BLaER1 (cell line): Measurements from ENCODE around the gene UQCRHL.

ENCODE experiments used
- H3K27ac ChIP-seq: shearing (Covaris generic); formaldehyde crosslinking; 2 replicates; pipeline ENCODE4 v1.8.1; 2022
- H3K27me3 ChIP-seq: shearing (Covaris generic); formaldehyde crosslinking; 2 replicates; pipeline ENCODE4 v1.8.1; 2022
- H3K36me3 ChIP-seq: shearing (Covaris generic); formaldehyde crosslinking; 2 replicates; pipeline ENCODE4 v1.8.1; 2022
- H3K4me1 ChIP-seq: shearing (Covaris generic); formaldehyde crosslinking; 2 replicates; pipeline ENCODE4 v1.8.1; 2022
- H3K4me2 ChIP-seq: shearing (Covaris generic); formaldehyde crosslinking; 2 replicates; pipeline ENCODE4 v1.8.1; 2022
- H3K4me3 ChIP-seq: shearing (Covaris generic); formaldehyde crosslinking; 2 replicates; pipeline ENCODE4 v1.8.1; 2022
- H3K9ac ChIP-seq: shearing (Covaris generic); formaldehyde crosslinking; 2 replicates; pipeline ENCODE4 v1.8.1; 2022
- H3K9me3 ChIP-seq: shearing (Covaris generic); formaldehyde crosslinking; 2 replicates; pipeline ENCODE4 v1.8.1; 2022
- H4K20me1 ChIP-seq: shearing (Covaris generic); formaldehyde crosslinking; 2 replicates; pipeline ENCODE4 v1.8.1; 2022
- Cebpa-rat ChIP-seq: shearing (Covaris generic); IDR thresholded peaks from 2 replicates; pipeline ENCODE4 v1.8.1; 2022

UQCRHL gene

DNA sequence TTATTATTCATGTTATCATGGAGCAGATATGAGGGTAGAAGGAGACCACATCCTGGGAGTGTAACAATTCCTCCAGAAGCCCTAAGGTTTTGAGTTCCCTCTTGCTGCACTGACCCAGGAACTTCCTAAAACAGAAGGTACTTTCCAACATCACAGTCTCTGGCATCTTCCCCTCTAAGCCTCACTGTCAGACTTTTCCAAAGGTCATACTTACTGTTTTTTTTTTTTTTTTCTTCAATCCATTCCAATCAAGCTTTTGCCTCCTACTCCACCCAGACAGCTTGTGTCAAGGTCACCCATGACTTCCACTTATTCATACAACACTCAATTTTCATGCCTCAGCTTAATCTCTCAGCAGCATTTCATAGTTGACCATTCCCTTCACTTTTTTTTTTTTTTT, 18.4 kb upstream of the UQCRHL start:
- H3K9me3 ChIP-seq, result no peaks in the 10 kb centered on the region
- no peaks in the 10 kb centered on the region for H4K20me1 ChIP-seq
- no peaks in the 10 kb centered on the region for H3K27me3 ChIP-seq
- H3K36me3 ChIP-seq, result no peaks in the 10 kb centered on the region
- peak overlapping the region; percentile 54 for H3K4me2 ChIP-seq
- H3K4me3 ChIP-seq, result no peak overlapping the region
- H3K27ac ChIP-seq, result no peak overlapping the region
- H3K4me1 ChIP-seq, result peaks cover 44% of the 10 kb centered on the region
- no peak overlapping the region for H3K9ac ChIP-seq
- no peak for TF ChIP-seq Cebpa-rat

DNA sequence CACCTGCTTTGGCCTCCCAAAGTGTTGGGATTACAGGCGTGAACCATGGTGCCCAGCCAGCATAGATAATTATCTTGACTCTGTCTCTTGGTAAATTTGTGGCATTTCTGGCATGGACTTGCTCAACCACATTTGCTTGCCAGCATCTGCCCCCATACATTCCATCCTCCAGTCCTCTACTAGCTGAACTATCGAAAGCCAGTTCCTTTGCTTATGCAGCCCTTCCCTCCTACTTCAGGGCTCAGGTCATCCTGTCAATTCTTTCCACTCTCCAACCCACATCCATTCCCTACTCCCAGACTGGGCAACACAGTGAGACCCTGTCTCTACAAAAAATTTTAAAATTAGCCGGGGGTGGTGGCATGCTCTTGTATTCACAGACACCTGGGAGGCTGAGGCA, 13.0 kb upstream of the UQCRHL start:
- no peaks in the 10 kb centered on the region for H3K9me3 ChIP-seq
- H3K4me2 ChIP-seq, result no peak overlapping the region
- H3K36me3 ChIP-seq, result no peaks in the 10 kb centered on the region
- no peak overlapping the region for H3K27ac ChIP-seq
- no peaks in the 10 kb centered on the region for H4K20me1 ChIP-seq
- H3K4me1 ChIP-seq, result peaks cover 30% of the 10 kb centered on the region
- H3K27me3 ChIP-seq, result no peaks in the 10 kb centered on the region
- H3K4me3 ChIP-seq, result no peak overlapping the region
- TF ChIP-seq Cebpa-rat, result no peak
- no peak overlapping the region for H3K9ac ChIP-seq

DNA sequence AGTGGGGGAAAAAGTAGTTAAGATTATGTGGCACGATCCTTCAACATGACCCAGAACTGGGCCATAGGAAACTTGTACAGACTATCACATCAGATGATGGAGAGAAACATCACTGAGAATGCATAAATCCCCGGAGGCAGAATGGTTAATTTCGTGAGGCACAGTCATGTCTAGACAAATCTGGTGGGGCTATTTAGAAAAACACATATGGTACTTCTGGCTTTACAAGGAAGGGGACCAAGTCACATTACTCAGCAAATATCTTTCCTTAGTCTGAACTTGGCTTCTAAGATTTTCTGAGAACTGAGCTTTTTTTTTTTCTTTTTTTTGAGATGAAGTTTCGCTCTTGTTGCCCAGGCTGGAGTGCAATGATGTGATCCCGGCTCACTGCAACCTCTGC, 9.2 kb upstream of the UQCRHL start:
- no peak overlapping the region for H3K4me3 ChIP-seq
- H3K27me3 ChIP-seq, result no peaks in the 10 kb centered on the region
- peaks cover 53% of the 10 kb centered on the region for H3K4me1 ChIP-seq
- TF ChIP-seq Cebpa-rat, result no peak
- no peak overlapping the region for H3K9ac ChIP-seq
- H3K4me2 ChIP-seq, result peak overlapping the region; percentile 17
- H3K27ac ChIP-seq, result no peak overlapping the region
- H3K9me3 ChIP-seq, result no peaks in the 10 kb centered on the region
- no peaks in the 10 kb centered on the region for H3K36me3 ChIP-seq
- no peaks in the 10 kb centered on the region for H4K20me1 ChIP-seq

DNA sequence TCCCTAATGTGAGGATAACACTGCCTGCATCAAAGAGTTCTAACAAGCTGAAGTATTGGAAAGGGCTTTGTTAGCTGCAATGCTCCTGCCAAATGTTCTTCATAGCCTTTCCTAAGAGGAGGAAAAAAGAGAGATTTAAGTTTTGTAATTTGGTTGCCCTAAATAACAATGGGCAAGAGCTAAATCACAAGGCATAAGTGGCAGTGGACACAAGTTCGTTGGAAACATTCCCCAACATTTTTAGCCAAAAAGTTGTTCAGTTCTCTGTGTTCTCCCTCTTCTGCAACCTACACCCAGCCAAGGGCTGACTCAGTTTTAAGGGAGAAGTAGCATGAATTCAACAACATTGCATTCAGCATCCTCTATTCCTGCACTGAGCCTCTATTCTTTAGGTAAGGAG, 2.6 kb upstream of the UQCRHL start:
- Histone ChIP-seq H3K27ac (no peak overlapping the region), H3K4me2 (no peak overlapping the region), H3K9me3 (no peaks in the 10 kb centered on the region), H3K27me3 (no peaks in the 10 kb centered on the region), H3K4me3 (no peak overlapping the region), H3K36me3 (no peaks in the 10 kb centered on the region), H3K9ac (no peak overlapping the region), H3K4me1 (peaks cover 24% of the 10 kb centered on the region), H4K20me1 (no peaks in the 10 kb centered on the region)
- TF ChIP-seq Cebpa-rat, result no peak

DNA sequence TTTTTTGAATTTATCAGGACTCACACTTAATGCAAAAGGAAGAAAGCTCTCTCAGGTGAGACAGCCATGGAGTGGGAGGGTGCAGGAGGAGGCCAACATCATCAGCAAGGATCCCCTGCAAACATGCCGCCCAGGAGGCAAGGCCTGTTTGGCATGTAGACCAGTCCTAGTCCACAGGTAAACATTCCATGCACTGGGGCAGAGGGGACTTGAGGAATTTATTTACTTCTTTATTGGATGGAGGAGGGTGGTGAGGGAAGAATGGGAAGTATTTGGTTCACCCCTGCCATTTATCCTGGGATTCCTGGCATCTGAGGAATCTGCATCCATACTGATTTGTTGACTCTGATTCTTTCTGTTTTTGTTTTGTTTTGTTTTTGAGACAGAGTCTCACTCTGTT, 1.5 kb upstream of the UQCRHL start:
- no peaks in the 10 kb centered on the region for H3K9me3 ChIP-seq
- no peaks in the 10 kb centered on the region for H3K27me3 ChIP-seq
- no peak overlapping the region for H3K4me2 ChIP-seq
- H3K9ac ChIP-seq, result no peak overlapping the region
- no peak overlapping the region for H3K27ac ChIP-seq
- no peak overlapping the region for H3K4me3 ChIP-seq
- TF ChIP-seq Cebpa-rat, result no peak
- no peaks in the 10 kb centered on the region for H4K20me1 ChIP-seq
- peaks cover 14% of the 10 kb centered on the region for H3K4me1 ChIP-seq
- no peaks in the 10 kb centered on the region for H3K36me3 ChIP-seq

DNA sequence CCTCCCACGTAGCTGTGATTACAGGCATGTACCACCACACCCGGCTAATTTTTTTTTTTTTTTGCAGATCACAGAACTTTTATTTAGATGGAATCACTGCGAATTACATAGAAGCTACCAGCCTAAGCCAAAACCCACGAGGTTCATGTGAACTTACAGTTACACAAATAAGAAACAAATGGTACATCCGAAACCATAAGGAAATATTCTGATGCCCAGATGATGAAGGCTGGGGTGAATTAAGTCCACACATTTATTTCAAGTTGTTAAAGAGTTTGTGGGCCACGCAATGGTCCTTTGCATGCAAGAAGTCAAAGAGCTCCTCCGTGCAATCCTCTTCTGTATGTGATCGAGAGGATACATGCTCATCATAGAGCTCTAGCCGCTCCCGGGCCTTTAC, 328 bp downstream of the UQCRHL start:
- no peak overlapping the region for H3K9ac ChIP-seq
- no peaks in the 10 kb centered on the region for H4K20me1 ChIP-seq
- H3K4me1 ChIP-seq, result peaks cover 10% of the 10 kb centered on the region
- H3K9me3 ChIP-seq, result no peaks in the 10 kb centered on the region
- H3K36me3 ChIP-seq, result no peaks in the 10 kb centered on the region
- H3K4me2 ChIP-seq, result no peak overlapping the region
- H3K27me3 ChIP-seq, result no peaks in the 10 kb centered on the region
- no peak overlapping the region for H3K27ac ChIP-seq
- H3K4me3 ChIP-seq, result no peak overlapping the region
- TF ChIP-seq Cebpa-rat, result no peak

DNA sequence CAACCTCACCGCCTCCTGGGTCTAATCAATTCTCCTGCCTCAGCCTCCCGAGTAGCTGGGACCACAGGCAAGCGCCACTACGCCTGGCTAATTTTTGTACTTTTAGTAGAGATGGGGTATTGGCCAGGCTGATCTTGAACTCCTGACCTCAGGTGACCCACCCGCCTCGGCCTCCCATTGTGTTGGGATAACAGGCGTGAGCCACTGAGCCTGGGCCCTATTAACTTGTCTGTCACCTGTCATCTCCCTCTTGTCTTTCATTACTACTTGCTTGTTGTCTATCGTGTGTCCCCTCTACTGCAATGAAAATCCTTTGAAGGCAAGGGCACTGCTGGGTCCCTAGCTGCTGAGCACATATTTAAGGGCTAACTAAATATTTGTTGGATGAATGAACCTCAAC, 3.4 kb downstream of the UQCRHL start:
- Histone ChIP-seq H3K27me3 (no peaks in the 10 kb centered on the region), H3K9me3 (no peaks in the 10 kb centered on the region), H3K4me1 (peaks cover 29% of the 10 kb centered on the region), H3K4me2 (no peak overlapping the region), H3K36me3 (no peaks in the 10 kb centered on the region), H3K27ac (no peak overlapping the region), H3K9ac (no peak overlapping the region), H3K4me3 (no peak overlapping the region), H4K20me1 (no peaks in the 10 kb centered on the region)
- no peak for TF ChIP-seq Cebpa-rat

DNA sequence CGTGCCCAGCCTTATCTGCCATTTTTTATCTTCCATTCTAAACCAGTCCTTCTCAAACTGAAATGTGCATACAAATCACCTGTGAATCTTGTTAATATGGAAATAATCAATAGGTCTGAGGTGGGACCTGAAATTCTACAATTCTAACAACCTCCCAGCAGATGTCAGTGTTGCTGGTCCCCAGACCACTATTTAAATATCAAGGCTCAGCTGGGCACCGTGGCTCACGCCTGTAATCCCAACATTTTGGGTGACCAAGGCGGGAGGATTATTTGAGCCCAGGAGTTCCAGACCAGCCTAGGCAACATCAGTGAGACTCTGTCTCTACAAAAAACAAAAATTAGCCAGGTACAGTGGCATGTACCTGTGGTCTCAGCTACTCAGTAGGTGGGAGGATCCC, 4.1 kb downstream of the UQCRHL start:
- Histone ChIP-seq H3K36me3 (no peaks in the 10 kb centered on the region), H3K27me3 (no peaks in the 10 kb centered on the region), H3K4me1 (peaks cover 32% of the 10 kb centered on the region), H3K27ac (no peak overlapping the region), H3K9ac (no peak overlapping the region), H3K4me2 (no peak overlapping the region), H4K20me1 (no peaks in the 10 kb centered on the region), H3K4me3 (no peak overlapping the region), H3K9me3 (no peaks in the 10 kb centered on the region)
- TF ChIP-seq Cebpa-rat, result no peak

DNA sequence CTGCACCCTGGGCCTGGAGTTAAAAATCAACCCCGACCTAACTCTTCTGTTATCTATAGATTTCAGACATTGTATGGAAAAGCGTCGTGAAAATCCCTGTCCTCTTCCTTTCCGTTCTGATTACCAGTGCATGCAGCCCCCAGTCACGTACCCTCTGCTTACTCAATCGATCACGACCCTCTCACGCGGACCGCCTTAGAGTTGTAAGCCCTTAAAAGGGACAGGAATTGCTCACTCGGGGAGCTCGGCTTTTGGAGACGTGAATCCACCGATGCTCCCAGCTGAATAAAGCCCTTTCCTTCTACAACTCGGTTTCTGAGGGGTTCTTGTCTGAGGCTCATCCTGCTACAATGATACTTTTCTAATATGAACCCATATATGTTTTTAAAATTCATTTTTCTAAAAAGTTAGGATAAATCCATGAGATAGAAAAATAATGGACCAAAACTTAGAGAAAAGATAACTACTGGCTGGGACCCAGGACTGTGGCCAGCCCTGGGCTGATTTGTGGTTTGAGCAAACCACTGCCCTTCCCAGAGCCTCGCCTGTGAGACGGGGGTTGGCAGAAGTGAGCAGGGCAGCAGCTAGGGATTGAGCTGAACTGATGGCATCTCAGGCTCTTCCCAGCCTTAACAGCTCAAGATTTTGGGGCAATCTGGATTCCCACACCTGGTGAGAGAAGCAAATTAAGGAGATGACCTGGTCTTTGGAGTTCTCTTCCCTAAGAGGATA, 5.0 kb downstream of the UQCRHL start:
- H3K4me2 ChIP-seq, result peak overlapping the region; percentile 20; the same call in 1 of the 2 replicates

DNA sequence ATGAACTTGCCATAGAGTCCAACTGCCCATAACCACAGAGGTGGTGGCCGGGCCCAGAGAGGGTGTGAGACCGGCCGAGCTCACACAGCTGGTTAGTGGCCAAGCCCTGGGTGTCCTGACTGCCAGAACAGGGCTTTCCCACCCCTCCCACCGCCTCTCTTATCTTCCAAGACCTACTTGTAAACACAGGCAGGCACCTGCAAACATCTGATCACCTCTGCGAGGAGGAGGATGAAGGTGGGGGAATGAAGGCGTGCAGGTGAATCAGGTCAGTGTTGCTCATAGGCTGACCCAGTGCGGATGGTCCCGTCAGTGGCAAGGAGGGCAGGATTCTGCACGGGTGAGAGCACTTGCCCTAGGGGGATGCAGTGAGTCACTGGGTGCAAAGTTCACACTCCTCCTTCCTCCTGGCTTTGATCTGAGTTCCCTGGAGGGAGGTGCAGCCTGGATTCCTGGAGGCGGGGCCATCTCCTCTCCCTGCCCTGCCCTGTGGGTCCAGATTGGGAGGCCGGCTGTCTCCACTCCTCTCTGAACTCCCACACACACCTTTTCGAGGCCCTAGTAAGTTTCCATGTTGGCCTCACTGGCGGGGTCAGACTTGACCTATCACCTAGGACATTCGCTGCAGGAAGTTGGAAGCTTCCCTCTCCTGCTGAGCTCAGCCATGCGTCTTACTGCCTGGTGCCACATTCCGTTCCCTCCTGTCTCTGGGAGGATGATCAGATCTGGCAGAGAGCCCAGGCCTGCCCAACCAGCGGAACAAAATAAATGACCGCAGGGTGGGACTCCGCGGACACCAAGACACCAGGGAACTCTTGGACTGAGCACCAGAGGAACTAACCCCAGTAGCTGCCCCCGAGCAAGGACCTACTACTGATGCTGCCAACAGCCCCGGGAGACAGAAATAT, 7.3 kb downstream of the UQCRHL start:
- Histone ChIP-seq H3K27me3 (no peaks in the 10 kb centered on the region), H3K36me3 (no peaks in the 10 kb centered on the region), H3K9ac (no peak overlapping the region), H3K4me2 (peak overlapping the region; percentile 66), H3K27ac (no peak overlapping the region), H3K4me1 (peaks cover 32% of the 10 kb centered on the region), H3K9me3 (no peaks in the 10 kb centered on the region), H3K4me3 (no peak overlapping the region), H4K20me1 (no peaks in the 10 kb centered on the region)
- no peak for TF ChIP-seq Cebpa-rat

More for the DNA sequence above, 5.0 kb downstream of the UQCRHL start:
- Histone ChIP-seq H3K27ac (no peak overlapping the region), H3K27me3 (no peaks in the 10 kb centered on the region), H3K9me3 (no peaks in the 10 kb centered on the region), H3K4me1 (peaks cover 32% of the 10 kb centered on the region), H4K20me1 (no peaks in the 10 kb centered on the region), H3K9ac (no peak overlapping the region), H3K4me3 (no peak overlapping the region), H3K36me3 (no peaks in the 10 kb centered on the region)
- TF ChIP-seq Cebpa-rat, result no peak
